DMS53 treated with DMSO at 0.1 percent for 48 hours (cell line): ENCODE data around the gene PRR9.
"Not testable (repeated sequence)": the region's sequence is repeated elsewhere in the genome, so short reads cannot be mapped to it uniquely, and the experiment has no call there.

Experiments
- DNase-seq: peaks from one replicate; lab custom pipeline; 2025; ENCODE audit not compliant: unreplicated experiment; lab: John Stamatoyannopoulos, UW

Gene PRR9, protein sequence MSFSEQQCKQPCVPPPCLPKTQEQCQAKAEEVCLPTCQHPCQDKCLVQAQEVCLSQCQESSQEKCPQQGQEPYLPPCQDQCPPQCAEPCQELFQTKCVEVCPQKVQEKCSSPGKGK

DNA sequence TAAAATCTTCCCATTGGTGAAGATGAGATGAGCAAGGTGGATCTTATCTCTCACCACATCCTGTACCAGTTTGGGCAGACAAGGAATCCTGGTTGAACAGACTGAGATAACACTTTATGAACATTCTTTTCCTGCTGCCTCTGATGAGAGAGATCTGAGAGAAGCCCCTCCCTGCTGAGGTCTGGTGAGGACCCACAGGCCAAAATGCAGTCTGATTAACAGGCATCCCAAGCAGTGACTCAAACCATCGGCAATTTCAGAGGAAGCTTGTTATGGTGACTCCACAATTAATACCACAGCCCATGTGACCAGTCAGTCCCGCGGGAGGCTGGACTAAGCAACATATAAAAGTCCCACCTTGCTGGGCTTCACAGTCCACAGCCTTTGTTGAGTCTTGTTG, at the start of gene PRR9:
Gene PRR9, plus strand, starts transcription at position 373 of the 400 bp plus-strand sequence. CDS start 561 bp downstream, outside the sequence.
- no peak for DNase-seq

DNA sequence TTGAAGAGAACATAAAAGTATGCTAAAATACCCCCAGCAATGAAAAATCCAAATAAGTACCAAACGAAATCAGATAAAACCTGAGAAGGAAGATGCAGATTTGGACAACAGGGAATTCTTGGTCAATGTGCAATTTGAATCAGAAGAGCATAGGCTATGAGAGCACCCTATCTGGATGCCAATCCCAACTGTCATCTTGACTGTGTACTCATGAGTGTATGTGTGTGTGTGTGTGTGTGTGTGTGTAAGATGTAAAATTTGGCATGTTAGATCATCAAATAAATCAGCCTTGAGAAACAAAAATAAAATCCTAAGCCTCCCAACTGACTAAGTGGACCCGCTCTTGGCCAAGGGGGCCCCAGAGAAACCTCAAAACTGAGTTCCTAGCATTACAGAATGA, 48.7 kb upstream of the PRR9 start:
- no peak for DNase-seq

GRCh38 chr1:153174624-153175023, 42.8 kb upstream of the PRR9 start:
- no peak for DNase-seq

DNA sequence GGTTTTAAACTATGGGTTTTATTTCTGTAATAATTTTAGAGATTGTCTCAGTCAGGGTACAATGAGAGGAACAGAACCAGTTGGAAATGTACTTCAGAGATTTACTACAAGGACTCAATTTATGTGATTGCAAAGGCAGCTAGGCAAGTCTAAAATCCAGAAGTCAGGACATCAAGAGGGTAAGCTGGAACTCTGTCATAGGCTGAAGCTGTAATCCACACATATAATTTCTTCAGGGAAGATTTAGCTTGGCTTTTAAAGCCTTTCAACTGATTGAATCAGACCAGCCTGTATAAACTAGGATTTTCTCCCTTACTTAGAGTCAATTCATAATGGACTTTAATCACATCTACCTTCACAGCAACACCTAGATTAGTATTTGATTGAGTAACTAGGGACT, 38.5 kb upstream of the PRR9 start:
- no peak for DNase-seq

GRCh38 chr1:153180556-153180955, 36.8 kb upstream of the PRR9 start:
- DNase-seq, result no peak

DNA sequence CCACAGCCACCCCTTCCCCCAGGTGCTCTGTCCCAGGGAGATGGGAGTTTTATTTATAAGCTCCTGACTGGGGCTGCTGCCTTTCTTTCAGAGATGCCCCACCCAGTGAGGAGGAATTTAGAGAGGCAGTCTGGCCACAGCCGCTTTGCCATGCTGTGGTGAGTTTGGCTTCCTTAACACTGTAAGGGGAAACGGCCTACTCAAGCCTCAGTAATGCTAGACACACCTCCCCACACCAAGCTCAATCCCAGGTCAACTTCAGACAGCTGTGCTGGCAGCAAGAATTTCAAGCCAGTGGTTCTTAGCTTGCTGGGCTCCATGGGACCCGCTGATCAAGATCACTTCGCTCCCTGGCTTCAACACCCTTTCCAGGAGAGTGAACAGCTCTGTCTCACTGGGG, 29.1 kb upstream of the PRR9 start:
- DNase-seq, result not testable (repeated sequence)

DNA sequence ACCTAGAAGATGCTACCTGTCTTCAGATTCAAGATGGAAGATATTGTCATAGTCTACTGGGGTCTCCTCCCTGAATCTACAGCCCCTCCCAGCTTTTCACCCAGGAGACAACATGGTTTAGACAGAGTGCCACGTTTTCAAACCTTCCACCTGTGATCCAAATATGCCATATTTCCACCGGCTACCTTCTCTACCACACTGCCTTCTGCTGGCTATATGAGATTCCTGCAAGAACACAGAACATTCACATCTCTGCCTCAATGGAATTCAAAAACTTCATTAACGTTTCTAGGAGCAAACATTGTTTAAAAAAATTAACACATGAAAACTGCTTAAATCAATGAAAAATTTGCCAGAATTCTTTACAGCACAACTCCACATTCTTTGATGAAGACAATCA, 27.0 kb upstream of the PRR9 start:
- DNase-seq, result no peak

GRCh38 chr1:153192697-153193096, 24.7 kb upstream of the PRR9 start:
- no peak for DNase-seq

DNA sequence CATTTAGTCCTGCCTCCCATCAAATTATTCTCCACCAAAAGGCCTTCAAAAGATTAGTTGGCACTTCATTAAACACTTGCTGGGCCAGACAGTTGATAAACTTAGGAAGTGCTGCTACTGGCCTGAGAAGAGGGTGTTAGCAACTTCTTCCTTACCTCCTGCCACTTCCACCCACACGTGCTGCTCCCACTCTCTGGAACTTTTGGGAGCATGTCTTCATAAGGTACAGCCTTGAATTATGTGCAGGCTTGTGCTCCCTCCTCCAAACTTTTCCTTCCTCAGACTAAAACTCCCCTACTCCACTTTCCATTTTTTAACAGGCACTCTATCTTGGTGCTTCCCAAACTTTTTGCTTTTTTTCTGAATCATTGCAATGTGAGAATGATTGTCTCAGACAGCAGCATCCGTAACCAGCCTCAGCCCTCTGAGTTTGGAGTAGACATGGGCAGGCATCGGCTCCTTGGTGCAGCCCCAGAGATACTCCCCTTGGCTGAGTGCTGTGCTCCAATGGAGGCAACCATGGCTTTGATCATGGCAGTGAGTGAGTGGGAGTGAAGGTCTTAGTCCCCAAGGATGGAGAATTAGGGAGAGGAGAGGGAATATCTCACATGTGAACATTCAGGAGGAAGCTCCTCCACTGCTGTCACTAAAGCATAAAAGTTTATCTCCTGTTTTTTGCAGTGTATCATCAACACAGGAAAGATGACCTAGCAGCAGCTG, 22.9 kb upstream of the PRR9 start:
- no peak for DNase-seq

- no peak for DNase-seq
Measured at GRCh38 chr1:153195216-153195615, 22.2 kb upstream of the PRR9 start.

DNA sequence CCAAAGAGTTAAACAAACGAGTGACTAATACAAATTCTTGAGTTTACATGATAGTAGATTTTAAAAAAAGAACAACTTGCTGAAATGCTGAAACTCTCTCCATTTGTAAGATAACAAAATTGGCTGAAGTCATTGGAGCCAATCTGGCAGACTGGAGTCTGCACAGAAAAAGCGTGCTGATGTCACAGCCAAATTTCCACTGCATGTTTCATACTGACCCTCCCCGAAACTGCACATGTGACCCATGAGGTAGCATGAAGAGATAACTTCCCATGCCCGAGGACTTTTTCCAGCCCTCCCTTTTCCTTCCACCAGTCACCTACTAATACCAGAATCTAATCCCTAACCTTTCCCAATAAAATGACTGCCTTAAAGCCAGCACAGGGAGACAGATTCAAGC, 15.4 kb upstream of the PRR9 start:
- DNase-seq, result no peak

DNA sequence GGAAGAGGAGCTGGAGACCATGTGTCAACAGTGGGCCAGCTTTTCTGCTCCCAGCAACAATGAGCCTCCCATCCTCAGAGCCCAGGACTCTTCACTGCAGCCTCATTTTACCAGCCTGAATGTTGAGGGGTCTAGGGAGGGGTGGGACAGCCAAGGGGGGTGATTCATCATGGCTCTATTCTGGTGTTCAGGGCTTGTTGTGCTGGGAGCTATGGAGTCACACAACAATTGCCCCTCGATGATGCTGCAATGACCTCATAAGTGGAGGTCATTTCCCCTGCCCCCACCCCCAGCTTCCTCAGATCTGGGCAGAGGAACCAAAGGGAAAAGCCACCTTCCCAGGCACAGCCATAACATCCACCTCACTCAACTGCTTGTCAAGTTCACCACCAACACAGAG, 14.3 kb upstream of the PRR9 start, which contains the start of gene LELP1:
Gene LELP1, plus strand, starts transcription at position 301 of the 400 bp plus-strand sequence. CDS start 1,278 bp downstream, outside the sequence.
- DNase-seq, result no peak

GRCh38 chr1:153206631-153207030, 10.8 kb upstream of the PRR9 start:
- DNase-seq, result no peak

DNA sequence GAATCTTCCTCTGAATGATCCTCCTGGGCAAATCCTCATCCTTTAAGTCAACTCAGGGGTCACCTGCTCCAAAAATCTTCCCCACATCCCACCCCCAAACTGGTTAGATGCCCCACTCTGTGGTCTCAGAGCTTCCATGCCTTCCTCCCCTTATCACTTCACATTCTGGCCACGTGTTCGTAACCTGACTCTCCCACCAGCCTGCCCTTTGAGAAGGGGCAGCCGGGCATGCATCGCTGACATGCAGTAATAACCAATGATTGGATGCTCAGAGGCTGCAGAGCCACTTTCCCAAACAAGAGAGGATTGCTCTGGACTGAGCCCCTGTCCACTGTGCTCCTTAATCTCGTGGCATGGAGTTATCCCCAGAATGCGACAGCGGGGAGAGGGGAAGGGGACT, 7.2 kb upstream of the PRR9 start:
- no peak for DNase-seq

GRCh38 chr1:153212201-153212600, 5.2 kb upstream of the PRR9 start:
- DNase-seq, result no peak

DNA sequence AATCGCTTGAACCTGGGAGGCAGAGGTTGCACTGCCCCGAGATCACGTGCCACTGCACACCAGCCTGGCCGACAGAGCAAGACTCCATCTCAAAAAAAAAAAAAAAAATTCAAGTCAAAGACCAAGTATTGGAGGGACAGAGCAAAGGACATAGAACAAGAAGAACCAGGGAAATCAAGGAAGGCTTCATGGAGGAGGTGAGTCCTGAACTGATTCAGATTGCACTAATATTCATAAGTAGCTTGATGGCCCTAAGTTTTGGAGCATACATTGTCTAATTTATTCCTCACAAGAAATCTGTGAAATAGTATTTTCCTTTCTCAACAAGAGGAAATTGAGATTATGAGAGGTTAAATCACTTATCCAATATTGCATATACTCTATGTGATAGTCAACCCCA, 3.9 kb upstream of the PRR9 start:
- DNase-seq, result no peak

GRCh38 chr1:153217744-153218416, 496 bp downstream of the PRR9 start:
- no peak for DNase-seq

GRCh38 chr1:153220606-153221303, 3.4 kb downstream of the PRR9 start:
- DNase-seq, result no peak

DNA sequence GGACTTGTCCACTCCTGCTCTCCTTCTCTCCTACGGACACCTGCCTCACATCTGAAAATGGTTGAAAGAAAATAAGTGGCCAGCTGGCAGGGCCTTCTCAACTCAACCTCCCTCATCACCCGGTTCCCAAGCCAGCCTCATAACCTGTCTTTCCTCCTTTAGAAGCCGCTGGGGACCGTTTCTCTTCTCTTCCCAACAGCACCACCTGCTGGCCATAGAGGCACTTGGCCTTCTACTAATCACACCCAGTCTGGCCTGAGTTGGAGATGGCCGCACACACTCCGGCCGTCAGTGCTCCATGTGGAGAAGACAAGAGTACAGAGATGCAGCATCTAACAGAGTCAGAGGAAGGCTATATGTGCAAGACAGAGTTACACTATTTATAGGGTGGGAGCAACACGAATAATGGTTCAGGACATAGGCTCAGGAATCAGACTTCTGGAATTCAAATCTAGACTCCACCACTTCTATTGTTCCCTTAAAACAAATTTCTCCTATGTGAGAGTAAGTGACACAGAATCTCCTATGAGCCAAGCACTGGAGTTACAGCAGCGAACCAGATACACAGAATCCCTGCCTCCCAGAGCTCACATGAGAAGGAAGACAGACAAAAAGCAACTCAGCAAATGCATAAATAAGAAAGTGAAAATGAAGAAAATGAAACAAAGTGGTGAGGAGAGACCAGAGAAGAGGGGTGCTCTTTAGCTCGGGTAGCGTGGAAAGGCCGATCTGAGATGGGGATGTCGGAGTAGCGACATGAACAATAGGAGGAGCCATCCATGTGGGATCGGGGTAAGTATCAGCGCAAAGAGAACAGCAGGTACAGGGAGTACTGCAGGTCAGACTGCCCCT, 5.9 kb downstream of the PRR9 start:
- not testable (repeated sequence) for DNase-seq

GRCh38 chr1:153227810-153228209, 10.4 kb downstream of the PRR9 start:
- no peak for DNase-seq

- DNase-seq, result no peak
Measured at GRCh38 chr1:153228491-153228890, 11.1 kb downstream of the PRR9 start.
